GM12801 (cell line): ENCODE data around the gene SARM1.

Experiments
- CTCF ChIP-seq: IDR thresholded peaks from one replicate; pipeline ENCODE4 v1.5.1; 2011; ENCODE audit warnings: control low read depth; ENCODE audit not compliant: insufficient read length; ENCODE audit errors: extremely low read depth

Gene SARM1

GRCh38 chr17:28447396-28447760 is 75.9 kb downstream of the SARM1 start:
- no peak for TF ChIP-seq CTCF

- no peak for TF ChIP-seq CTCF
These were observed 78.4 kb downstream of the SARM1 start for GRCh38 chr17:28449859-28450258.
